Omental fat pad (tissue), 4 donors: ENCODE measurements around the gene CCDC92. TPM values are rescaled to one million over a fixed set of nuclear protein-coding genes. Genes with fewer than 3 reads are reported as not detected.

Source experiments
- ATAC-seq: fragments of 150-250 bp; one replicate; pipeline ENCODE4 v1.9.1; 2016; ENCODE audit warnings: mild to moderate bottlenecking, moderate library complexity; ENCODE audit not compliant: low FRiP score
- DNase-seq: peaks from one replicate; pipeline ENCODE4 v3.0.0-alpha.2; 2019; ENCODE audit warnings: low spot score
- total RNA-seq, 4 donors: library from RNA; depleted of rRNA; stranded (reverse); fragments of >200 nt; gene quantifications; one replicate each; pipeline ENCODE4 v1.1.0, GENCODE V29; 2016
- TF ChIP-seq, protein P1 (sequence below), 3 donors: fragments of 450-650 bp; IDR thresholded peaks; one replicate each; pipeline ENCODE4 v1.5.1; 2016 to 2017; ENCODE audit warnings: antibody characterized with exemption in 3 of 3, mild to moderate bottlenecking in 3 of 3, moderate library complexity in 2 of 3

Gene CCDC92
- total RNA-seq, 4 donors from 2014 or later = 27.1 to 34.5 (median 32.0) TPM

DNA sequence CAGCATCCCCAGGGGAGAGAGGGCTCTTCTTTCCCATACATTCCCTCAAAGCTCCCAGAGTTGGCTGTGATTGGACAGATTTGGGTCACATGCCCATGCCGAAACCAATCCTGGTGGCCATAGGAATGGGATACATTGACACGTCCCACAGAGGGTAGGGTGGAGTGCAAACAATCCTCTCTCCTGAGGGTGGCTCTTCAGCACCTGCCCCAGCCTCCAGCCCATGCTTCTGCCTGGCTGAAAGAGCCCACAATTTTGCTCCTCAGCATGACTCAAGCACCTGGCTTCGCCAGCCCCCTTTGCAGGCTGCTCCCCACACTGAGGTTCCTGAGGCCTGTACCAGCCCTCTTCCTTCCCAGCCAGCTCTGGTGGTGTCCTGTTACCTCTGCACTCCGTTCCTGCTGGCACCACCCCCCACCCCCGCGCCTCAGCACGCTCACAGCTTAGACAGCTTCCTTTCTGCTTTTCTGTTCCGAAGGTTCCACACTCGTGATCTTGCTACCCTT, 71.7 kb downstream of the CCDC92 start:
- TF ChIP-seq, protein P1, sequence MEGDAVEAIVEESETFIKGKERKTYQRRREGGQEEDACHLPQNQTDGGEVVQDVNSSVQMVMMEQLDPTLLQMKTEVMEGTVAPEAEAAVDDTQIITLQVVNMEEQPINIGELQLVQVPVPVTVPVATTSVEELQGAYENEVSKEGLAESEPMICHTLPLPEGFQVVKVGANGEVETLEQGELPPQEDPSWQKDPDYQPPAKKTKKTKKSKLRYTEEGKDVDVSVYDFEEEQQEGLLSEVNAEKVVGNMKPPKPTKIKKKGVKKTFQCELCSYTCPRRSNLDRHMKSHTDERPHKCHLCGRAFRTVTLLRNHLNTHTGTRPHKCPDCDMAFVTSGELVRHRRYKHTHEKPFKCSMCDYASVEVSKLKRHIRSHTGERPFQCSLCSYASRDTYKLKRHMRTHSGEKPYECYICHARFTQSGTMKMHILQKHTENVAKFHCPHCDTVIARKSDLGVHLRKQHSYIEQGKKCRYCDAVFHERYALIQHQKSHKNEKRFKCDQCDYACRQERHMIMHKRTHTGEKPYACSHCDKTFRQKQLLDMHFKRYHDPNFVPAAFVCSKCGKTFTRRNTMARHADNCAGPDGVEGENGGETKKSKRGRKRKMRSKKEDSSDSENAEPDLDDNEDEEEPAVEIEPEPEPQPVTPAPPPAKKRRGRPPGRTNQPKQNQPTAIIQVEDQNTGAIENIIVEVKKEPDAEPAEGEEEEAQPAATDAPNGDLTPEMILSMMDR (IDR thresholded peaks at IDR 0.05) = no peak
- DNase-seq = no peak
- no peak for ATAC-seq

DNA sequence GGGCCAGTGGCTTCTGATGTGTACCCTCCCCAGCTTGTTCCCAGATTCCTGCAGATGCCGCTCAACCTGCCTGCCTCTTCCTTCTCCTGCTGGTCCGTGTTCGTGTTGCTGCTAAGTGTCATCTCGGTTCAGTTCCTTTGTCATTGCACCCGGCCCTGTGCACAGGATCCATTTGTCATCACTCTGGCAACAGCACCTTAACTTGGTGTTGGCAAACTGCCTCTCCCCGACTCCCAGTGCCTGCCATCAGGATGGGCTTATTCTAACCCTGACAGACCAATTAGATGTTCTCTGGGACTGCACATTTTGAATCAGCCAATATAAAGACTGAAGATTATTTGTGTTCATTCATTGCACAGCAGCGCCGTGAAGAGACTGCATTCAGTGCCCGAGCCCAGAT, 73.3 kb downstream of the CCDC92 start:
- no peak for ATAC-seq
- TF ChIP-seq, protein P1 (IDR thresholded peaks at IDR 0.05) = no peak

DNA sequence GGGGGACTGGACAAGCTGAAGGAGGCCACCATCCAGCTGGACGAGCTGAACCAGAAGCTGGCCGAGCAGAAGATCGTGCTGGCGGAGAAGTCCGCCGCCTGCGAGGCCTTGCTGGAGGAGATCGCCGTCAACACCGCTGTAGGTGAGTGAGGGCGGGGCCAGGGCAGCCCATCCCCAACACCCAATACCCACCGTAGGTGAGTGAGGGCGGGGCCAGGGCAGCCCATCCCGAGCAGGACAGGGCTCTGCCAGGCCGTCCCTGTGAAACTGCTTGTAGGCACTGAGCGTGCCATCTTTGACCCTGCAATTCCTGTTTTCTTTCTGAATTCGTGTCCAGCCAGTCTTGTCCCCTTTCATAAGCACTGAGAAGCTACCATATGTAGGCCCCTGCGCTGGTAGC, 74.0 kb downstream of the CCDC92 start:
- DNase-seq = no peak
- TF ChIP-seq, protein P1 (IDR thresholded peaks at IDR 0.05) = no peak
- ATAC-seq = no peak

More for the DNA sequence above, 73.3 kb downstream of the CCDC92 start:
- DNase-seq = no peak

DNA sequence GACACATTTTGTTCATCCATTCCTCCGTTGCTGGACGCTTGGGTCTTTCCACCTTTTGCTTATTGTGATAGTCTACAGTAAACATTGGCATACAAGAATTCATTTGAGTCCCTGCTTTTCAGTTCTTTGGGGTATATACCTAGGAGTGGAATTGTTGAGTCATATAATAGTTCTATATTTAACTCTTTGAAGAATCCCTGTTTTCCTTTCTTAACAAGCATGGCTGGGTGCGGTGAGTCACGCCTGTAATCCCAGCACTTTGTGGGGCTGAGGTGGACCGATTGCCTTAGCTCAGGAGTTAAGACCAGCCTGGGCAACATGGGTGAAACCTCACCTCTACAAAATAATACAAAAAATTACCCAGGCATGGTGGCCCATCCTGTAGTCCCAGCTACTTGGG, 75.4 kb downstream of the CCDC92 start:
- TF ChIP-seq, protein P1 (IDR thresholded peaks at IDR 0.05) = no peak
- DNase-seq (no peak), ATAC-seq (no peak)

DNA sequence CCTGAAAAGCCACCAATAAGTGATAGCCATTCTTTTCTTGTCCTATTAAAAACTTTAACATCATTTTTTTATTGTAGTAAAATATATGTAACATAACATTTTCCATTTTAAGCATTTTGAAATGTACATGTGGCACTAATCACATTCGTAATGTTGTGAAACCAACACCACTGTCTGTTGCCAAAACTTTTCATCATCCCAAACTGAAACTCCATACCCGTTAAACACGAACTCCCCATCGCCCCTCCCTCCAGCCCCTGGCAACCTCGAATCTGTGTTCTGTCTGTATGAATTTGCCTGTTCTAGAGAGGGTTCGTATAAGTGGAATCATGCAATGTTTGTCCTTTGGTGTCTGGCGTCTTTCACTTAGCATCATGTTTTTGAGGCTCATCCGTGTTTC, 75.9 kb downstream of the CCDC92 start:
- ATAC-seq (no peak), DNase-seq (no peak)
- TF ChIP-seq, protein P1 (IDR thresholded peaks at IDR 0.05) = no peak

DNA sequence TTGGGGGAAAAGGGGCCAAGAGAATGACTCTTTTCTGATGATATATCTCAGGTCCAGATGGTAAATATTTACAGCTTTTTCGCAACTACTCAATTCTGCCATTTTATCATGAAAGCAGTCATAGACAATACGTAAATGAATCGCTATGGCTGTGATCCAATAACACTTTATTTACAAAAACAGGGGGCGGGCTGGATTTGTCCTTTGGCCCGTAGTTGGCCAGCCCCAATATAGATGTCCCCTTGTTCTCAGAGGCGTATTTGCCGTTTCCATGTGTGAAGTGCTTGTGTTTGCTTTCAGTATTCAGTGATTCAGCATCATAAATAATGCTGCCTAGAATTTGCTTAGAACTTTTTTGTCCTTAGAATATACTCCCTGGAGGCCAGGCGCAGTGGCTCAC, 77.2 kb downstream of the CCDC92 start:
- TF ChIP-seq, protein P1 (IDR thresholded peaks at IDR 0.05) = no peak

DNA sequence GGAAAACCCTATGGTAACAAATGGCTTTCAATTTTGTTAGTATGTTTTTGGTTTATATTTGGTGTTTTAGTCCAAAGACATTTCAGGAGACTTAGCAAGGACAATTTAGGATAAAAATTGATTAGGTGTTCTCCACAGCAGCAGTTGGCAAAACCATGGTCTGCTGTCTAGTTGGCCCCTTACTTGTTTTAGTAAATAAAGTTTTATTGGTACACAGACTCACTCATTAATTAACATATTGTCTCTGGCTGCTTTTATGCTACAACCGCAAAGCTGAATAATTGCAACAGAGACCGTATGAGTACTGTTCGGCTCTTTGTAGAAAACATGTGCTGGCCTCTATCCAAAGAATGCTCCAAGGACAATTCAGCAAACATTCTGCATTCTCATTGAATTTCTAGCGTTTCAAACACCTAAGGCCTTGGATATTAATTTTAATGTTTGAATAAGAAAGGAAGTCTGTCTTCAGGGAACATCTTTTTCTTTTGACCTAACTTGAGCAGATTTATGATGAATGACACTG, 77.7 kb downstream of the CCDC92 start:
- TF ChIP-seq, protein P1 (IDR thresholded peaks at IDR 0.05) = no peak
- DNase-seq (no peak), ATAC-seq (no peak)

More for the DNA sequence above, 77.2 kb downstream of the CCDC92 start:
- DNase-seq = no peak
- no peak for ATAC-seq
